HG03558 (cell line): ENCODE data around the gene HSPA14.
"Not testable (repeated sequence)": the region's sequence is repeated elsewhere in the genome, so short reads cannot be mapped to it uniquely, and the experiment has no call there.

ENCODE experiments used
- ATAC-seq: cut with Tn5 transposase; IDR thresholded peaks from one replicate; pipeline ENCODE4 v1.9.1; 2021; ENCODE audit warnings: moderate number of reproducible peaks; ENCODE audit not compliant: unreplicated experiment; ENCODE audit errors: extremely low read depth

The HSPA14 gene

DNA sequence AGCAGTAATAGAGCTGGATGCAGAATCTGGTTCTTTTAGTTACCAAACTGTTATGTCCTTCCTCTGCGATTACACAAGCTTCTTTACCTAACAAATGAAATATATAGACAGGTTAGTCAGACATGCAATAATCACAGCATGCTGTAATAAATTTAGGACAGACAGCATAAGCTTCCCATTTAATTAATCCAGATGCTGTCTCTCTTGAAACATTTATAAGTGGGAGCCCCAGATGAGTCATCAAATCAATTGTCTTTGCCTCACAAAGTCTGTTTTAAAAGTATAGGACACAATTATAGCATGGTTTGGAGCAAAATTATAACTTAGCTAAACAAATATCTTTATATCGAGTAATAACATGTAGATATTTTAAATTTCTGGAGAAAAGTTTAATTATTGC, 1.9 kb upstream of the HSPA14 start:
- no peak for ATAC-seq

DNA sequence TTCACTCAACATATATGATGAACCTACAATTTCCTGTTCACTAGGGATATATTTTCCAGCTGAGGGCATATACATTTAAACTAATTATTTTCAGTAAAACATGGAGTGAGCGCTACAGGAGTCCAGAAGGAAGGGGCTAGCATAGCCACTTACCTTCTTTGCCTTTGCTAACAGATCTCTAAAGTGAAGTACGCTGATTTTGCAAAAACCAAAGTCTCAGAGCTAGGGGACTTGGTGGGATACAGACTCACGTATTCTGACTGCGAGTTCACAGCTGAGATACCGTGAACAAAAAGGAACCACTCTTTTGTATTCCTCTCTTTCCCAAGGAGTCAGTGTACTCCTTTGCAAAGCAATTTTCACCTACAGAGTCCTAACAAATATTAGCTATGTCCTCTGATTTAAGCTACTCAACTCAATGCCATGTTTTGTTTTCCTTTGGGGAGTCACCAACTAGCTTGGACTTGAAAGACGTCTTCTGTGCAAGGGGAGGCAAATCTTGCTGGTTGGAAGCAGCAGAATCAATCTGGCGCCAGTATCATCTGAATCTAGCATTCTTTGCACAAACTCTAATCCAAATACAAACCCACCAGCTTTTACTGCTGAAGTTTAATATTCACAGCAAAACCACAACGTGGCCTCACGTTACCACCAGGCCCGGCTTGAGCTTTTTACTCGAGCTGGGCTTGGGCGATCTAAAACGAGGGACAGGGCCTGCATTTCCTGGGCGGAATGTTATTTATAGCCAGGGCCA, 926 bp upstream of the HSPA14 start:
- ATAC-seq, result no peak

GRCh38 chr10:14838582-14839304, 637 bp downstream of the HSPA14 start:
- ATAC-seq, result no peak

GRCh38 chr10:14839305-14839695, 1.2 kb downstream of the HSPA14 start:
- no peak for ATAC-seq

- no peak for ATAC-seq
Observed at GRCh38 chr10:14840178-14840577, 2.1 kb downstream of the HSPA14 start.

- no peak for ATAC-seq
Observed at GRCh38 chr10:14843327-14843988, 5.4 kb downstream of the HSPA14 start.

GRCh38 chr10:14844948-14845347, 6.8 kb downstream of the HSPA14 start:
- no peak for ATAC-seq

GRCh38 chr10:14852236-14852635, 14.1 kb downstream of the HSPA14 start:
- ATAC-seq, result no peak

- no peak for ATAC-seq
Observed at GRCh38 chr10:14855453-14855852, 17.3 kb downstream of the HSPA14 start.

GRCh38 chr10:14858338-14858960, 20.3 kb downstream of the HSPA14 start:
- ATAC-seq, result no peak

DNA sequence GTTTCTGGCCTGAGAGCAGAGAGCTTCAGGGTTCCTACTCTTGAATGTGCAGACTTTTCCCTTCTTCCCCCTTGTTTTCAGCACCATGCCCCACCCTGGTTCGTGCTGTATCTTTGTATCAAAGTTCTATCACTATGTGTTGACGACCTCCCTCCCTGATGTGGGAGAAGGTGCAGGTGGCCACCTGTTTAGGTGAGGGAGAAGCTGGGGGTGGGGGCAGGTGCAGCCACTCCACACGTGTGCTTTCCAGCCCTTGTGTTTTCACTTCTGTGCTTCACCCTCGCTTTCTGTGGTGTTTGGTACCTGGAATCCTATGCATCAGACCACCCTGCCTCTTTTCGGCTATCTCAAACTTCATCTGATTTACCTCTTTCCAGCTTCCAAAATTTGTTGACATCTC, 20.9 kb downstream of the HSPA14 start:
- no peak for ATAC-seq

- no peak for ATAC-seq
Observed at GRCh38 chr10:14859775-14860174, 21.7 kb downstream of the HSPA14 start.

DNA sequence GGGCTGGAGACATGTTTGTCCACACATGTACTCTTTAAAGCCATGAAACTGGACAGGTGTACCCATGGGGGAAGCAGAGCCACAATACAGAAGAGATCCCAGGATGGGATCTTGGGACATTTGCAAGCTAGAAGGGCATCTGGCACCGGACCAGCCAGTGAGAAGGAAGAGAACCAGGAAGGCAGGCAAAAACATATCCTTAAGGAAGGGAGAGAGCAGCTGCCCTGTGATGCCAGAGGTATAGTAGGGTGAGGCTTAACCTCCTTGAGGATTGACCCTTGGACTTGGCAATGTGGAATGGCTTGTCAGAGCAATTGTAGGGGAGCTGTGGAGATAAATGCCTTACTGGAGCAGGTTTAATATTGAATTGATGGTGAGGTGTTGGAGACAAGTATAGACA, 22.7 kb downstream of the HSPA14 start:
- no peak for ATAC-seq

DNA sequence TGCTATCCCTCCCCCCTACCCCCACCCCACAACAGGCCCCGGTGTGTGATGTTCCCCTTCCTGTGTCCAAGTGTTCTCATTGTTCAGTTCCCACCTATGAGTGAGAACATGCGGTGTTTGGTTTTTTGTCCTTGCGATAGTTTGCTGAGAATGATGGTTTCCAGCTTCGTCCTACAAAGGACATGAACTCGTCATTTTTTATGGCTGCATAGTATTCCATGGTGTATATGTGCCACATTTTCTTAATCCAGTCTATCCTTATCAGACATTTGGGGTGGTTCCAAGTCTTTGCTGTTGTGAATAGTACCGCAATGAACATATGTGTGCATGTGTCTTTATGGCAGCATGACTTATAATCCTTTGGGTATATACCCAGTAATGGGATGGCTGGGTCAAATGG, 26.4 kb downstream of the HSPA14 start:
- not testable (repeated sequence) for ATAC-seq

DNA sequence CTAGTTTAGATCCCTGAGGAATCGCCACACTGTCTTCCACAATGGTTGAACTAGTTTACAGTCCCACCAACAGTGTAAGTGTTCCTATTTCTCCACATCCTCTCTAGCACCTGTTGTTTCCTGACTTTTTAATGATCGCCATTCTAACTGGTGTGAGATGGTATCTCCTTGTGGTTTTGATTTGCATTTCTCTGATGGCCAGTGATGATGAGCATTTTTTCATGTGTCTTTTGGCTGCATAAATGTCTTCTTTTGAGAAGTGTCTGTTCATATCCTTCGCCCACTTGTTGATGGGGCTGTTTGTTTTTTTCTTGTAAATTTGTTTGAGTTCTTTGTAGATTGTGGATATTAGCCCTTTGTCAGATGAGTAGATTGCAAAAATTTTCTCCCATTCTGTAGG, 26.8 kb downstream of the HSPA14 start:
- not testable (repeated sequence) for ATAC-seq

DNA sequence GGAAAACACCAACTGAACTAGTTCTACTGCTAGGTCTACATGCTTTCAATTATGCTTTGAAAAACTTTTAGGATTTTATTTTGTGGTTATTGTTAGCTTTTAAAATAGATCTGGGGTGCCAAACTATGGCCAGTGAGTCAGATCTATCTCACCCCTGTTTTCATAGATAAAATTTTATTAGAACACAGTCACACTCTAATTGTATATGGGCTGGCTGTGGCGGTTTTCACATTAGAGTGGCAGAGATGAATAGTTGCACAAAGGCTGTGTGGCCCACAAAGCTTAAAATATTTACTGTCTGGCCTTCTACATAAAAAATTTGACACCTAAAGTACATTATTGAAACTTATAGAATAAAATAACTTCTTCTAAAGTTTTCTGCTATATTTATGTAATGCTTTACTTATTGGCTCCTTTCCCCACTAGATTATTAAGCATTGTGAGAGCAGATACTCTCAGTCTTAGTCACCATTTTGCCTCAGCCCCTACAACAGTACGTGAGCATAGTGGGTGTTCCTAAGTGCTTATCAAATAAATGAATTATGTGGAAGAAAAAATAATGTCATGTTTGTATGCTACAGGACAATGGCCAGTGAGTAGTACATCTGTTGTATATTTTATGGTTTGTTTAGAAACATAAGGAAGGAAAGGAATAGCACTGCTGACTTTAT, 35.1 kb downstream of the HSPA14 start:
- ATAC-seq, result no peak

- no peak for ATAC-seq
Observed at GRCh38 chr10:14875941-14876340, 37.8 kb downstream of the HSPA14 start.

DNA sequence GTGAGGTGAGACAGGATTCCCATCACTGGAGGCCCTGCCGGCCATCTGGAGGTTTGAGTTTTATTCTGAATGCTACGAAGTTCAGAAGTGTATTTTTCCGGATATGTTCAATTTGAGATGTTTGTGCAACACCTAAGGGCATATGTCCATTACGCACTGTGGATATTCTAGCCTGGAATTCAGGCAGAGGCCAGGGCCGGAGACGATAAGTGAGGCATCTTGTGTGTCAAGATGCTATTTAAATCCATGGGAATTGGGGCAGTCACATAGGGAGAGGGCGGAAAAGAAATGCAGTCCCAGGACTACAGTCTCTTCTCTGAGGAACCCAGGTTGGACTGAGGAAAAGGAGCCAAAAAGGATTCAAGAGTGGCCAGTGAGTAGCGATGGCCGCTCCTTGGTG, 38.7 kb downstream of the HSPA14 start:
- ATAC-seq, result no peak

GRCh38 chr10:14878266-14879123, 40.4 kb downstream of the HSPA14 start, which contains the start of gene SUV39H2:
TSS of gene SUV39H2 (plus strand) at chr10:14878866. CDS start at chr10:14878889, 23 bp downstream.
- ATAC-seq, result peak; percentile 82
